GM18505 (cell line): ENCODE data around the gene SMG5.
"Not testable (repeated sequence)": the region's sequence is repeated elsewhere in the genome, so short reads cannot be mapped to it uniquely, and the experiment has no call there.

Experiments used
- ATAC-seq: cut with Tn5 transposase; IDR thresholded peaks from one replicate; pipeline ENCODE4 v1.9.1; 2021; ENCODE audit not compliant: unreplicated experiment
- POLR2A ChIP-seq: IDR thresholded peaks from 4 replicates; pipeline ENCODE4 v1.6.1; 2011; ENCODE audit warnings: borderline replicate concordance; ENCODE audit not compliant: insufficient read depth, insufficient read length; ENCODE audit errors: extremely low read depth

The SMG5 gene, protein sequence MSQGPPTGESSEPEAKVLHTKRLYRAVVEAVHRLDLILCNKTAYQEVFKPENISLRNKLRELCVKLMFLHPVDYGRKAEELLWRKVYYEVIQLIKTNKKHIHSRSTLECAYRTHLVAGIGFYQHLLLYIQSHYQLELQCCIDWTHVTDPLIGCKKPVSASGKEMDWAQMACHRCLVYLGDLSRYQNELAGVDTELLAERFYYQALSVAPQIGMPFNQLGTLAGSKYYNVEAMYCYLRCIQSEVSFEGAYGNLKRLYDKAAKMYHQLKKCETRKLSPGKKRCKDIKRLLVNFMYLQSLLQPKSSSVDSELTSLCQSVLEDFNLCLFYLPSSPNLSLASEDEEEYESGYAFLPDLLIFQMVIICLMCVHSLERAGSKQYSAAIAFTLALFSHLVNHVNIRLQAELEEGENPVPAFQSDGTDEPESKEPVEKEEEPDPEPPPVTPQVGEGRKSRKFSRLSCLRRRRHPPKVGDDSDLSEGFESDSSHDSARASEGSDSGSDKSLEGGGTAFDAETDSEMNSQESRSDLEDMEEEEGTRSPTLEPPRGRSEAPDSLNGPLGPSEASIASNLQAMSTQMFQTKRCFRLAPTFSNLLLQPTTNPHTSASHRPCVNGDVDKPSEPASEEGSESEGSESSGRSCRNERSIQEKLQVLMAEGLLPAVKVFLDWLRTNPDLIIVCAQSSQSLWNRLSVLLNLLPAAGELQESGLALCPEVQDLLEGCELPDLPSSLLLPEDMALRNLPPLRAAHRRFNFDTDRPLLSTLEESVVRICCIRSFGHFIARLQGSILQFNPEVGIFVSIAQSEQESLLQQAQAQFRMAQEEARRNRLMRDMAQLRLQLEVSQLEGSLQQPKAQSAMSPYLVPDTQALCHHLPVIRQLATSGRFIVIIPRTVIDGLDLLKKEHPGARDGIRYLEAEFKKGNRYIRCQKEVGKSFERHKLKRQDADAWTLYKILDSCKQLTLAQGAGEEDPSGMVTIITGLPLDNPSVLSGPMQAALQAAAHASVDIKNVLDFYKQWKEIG

DNA sequence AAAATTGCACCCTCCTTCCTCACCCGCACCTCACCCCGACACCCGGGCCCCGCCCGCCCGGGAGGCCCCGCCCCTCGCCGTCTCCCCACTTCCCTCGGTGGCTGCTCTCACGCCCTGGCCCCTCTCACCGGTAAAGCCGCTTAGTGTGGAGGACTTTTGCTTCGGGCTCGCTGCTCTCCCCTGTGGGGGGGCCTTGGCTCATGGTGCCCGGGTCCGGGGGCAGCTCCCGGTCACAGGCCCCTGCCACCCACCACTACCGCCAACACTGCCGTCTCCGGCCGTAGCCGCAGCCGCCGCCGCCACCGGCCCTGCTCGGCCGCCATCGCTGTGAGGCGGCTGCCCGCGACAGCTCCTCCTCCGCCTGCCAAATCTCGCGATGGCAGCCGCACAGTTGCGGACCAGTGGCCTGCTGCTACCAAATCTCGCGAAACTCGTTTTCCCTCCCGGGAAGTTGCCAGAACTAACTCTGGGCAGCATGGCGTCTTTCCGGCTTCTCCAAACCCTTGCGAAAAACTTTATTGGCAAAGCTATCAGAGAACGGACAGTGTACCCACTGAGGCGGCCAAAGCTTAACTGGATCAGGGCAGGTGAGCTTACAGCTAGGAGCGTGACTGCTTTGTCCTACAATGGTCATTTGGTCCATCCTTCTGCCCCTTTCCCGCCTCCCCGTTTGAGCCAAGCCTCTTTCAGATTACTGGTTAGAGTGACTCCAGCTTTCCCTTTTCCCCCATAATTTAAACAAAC is at the start of gene SMG5:
Gene SMG5 (minus strand): TSS at position 347 of the 744 bp plus-strand sequence. CDS start 145 bp downstream, at position 202.
- peak; percentile 99 for TF ChIP-seq POLR2A
- peak; percentile 71 for ATAC-seq

DNA sequence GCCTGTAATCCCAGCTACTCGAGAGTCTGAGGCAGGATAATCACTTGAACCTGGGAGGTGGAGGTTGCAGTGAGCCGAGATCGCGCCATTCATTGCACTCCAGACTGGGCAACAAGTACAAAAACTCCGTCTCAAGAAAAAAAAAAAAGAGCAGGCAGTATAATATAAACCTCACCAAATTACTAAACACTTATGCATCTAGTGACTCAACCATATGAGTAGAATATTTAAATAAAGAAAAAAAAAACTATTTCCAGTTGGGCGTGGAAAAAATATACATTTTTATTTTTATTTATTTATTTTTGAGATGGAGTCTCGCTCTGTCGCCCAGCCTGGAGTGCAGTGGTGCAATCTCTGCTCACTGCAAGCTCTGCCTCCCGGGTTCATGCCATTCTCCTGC is 40.6 kb upstream of the SMG5 start:
- ATAC-seq, result not testable (repeated sequence)

DNA sequence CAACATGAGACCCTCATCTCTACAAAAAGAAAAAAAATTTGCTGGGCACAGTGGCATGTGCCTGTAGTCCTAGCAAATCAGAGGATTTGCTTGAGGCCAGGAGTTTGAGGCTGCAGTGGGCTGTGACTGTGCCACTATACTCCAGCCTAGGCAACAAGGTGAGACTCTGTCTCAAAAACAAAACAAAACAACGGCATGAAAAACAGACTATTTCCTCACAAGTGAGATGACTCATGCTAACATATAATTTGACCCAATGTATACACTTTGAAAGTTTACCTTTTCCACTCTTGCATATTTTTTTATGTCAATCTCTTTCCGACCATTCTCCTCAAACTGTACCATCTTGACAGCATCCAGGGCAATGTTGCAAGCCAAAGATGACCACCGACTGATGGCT is 37.9 kb upstream of the SMG5 start:
- TF ChIP-seq POLR2A, result no peak
- no peak for ATAC-seq

DNA sequence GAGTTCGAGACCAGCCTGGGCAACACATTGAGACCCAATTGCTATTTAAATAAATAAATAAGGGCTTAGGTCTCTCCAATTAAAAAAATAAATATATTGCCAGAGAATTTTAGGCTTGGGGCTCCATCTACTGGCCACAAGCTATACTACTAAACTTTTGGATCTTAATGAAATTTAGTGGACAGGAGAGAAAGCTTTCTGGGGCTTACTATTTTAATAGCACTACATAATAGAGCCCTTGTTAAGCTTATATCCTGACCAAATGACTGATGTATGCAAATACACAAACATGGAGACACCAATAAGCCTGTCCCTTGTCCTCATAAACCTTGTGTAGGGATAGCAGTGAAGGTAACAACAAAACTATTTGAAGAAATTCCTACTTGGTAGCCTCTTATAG is 37.0 kb upstream of the SMG5 start:
- ATAC-seq, result no peak
- no peak for TF ChIP-seq POLR2A

GRCh38 chr1:156316909-156317308 is 34.3 kb upstream of the SMG5 start:
- ATAC-seq, result no peak
- TF ChIP-seq POLR2A, result no peak

GRCh38 chr1:156310962-156311361 is 28.3 kb upstream of the SMG5 start:
- no peak for ATAC-seq
- no peak for TF ChIP-seq POLR2A

DNA sequence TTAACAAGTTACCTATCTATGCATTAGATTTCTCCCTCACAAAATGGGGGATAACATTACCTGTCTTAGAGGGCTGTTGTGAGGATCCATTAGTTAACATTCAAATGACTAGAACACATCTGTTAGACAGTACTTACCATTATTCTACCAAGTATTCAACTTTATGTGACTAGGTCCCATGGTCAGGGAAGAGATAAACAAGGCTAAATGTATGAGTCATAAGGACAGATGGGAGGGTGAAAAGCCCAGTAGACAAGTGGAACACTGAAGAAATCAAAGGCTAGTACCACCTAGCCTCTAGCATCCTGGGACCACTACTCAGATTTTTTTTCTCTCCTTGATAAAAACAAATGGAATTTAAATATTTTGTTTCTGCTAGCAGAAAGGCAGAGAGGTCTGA is 25.5 kb upstream of the SMG5 start:
- ATAC-seq, result no peak
- TF ChIP-seq POLR2A, result no peak

DNA sequence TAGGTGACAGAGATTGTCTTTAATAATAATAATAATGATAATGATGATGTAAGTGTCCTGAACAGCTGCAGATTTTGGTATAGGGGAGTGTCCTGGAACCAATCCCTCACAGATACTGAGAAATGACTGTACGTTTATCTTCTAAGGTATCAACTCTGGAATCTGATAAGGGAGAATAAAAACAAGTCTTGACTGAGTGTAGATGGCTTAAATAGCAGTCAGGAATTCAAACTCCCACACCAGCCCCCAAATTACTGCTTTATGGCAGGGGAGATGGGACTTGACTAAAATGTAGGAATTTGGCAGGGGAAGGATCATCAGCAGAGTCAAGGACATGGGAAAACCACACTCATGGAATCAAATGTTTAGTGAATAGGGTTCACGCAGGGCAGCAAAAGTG is 22.6 kb upstream of the SMG5 start:
- TF ChIP-seq POLR2A, result no peak
- ATAC-seq, result no peak

DNA sequence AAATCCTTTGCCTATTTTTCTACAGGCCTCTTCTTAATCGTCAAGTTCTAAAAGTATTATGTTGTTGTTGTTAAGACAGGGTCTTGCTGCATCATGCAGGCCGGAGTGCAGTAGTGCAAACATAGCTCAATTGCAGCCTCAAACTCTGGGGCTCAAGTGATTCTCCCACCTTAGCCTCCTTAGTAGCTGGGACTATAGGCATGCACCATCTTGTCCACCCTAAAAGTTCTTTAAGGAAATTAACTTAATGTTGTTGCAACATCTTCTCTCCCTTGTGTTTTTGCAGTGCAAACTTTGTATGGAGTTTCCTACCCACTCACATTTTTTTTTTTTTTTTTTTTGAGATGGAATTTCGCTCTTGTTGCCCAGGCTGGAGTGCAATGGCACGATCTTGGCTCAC is 20.6 kb upstream of the SMG5 start:
- TF ChIP-seq POLR2A, result no peak
- ATAC-seq, result no peak

GRCh38 chr1:156298852-156299357 is 16.3 kb upstream of the SMG5 start, which contains the start of gene VHLL:
Gene VHLL (minus strand): TSS chr1:156299307. CDS start chr1:156299189, 118 bp downstream.
- no peak for ATAC-seq
- TF ChIP-seq POLR2A, result no peak

- no peak for ATAC-seq
- peak; percentile 82 for TF ChIP-seq POLR2A
Observed at GRCh38 chr1:156295391-156295947, 12.8 kb upstream of the SMG5 start, which contains the start of gene GLMP. Gene GLMP (minus strand): TSS chr1:156295679. CDS start chr1:156295645, 34 bp downstream.

- no peak for TF ChIP-seq POLR2A
- no peak for ATAC-seq
Observed at GRCh38 chr1:156293895-156294294, 11.3 kb upstream of the SMG5 start.
